ENCODE data around the gene TIE1. TPM values are rescaled to one million over a fixed set of nuclear protein-coding genes. Genes with fewer than 3 reads are reported as not detected.

The TIE1 gene
- total and polyA plus RNA-seq, 2 donors (not counting 3 experiments of a cell fraction or from before 2014, with no cell fraction given): 531 to 620 TPM

GRCh38 chr1:43269627-43270375 is 31.0 kb upstream of the TIE1 start, which contains the start of gene TMEM125:
Gene TMEM125 (plus strand): TSS chr1:43269983. CDS start chr1:43272723, 2,740 bp downstream.
- DNase-seq (ENCODE audit: low read depth, low spot score) (no peak), FAIRE-seq (no peak)
- no TSS peak for BruUV-seq (replicated peaks)
- ChIA-PET POLR2A (no interaction called here), CTCF (no interaction called here)
- no peaks in the 10 kb centered on the region for H3K9me1 ChIP-seq (replicated peaks; ENCODE audit: control insufficient read depth, extremely low read depth, insufficient read depth, low read length)
- no peak for TF ChIP-seq FOS (IDR thresholded peaks at IDR 0.05; ENCODE audit: borderline replicate concordance, insufficient read depth, low read length)
- TF ChIP-seq POLR2A (IDR thresholded peaks at IDR 0.05; ENCODE audit: low read depth, low read length): no peak
- TF ChIP-seq JUN (IDR thresholded peaks at IDR 0.05; ENCODE audit: borderline replicate concordance, insufficient read depth, insufficient read length, low read depth): no peak
- no peak for TF ChIP-seq MYC (IDR thresholded peaks at IDR 0.05; ENCODE audit: low read depth, low read length)
- TF ChIP-seq MAX (IDR thresholded peaks at IDR 0.05; ENCODE audit: insufficient read depth, insufficient read length): no peak
- no peak for TF ChIP-seq EZH2 (IDR thresholded peaks at IDR 0.05; ENCODE audit: borderline replicate concordance, low read depth, low read length, severe bottlenecking)
- TF ChIP-seq GATA2 (IDR thresholded peaks at IDR 0.05; ENCODE audit: insufficient read depth, insufficient read length, low read depth, low read length): no peak
- TF ChIP-seq POLR2AphosphoS5 (IDR thresholded peaks at IDR 0.05; ENCODE audit: insufficient read depth, low read depth, low read length): no peak
- TF ChIP-seq CTCF (IDR thresholded peaks at IDR 0.05; ENCODE audit: extremely low read depth in 1 of 2, insufficient read depth in 1 of 2, low read depth in 1 of 2, low read length in 2 of 2): no peak
- no peaks in the 10 kb centered on the region for H3K79me2 ChIP-seq (ENCODE audit: control insufficient read depth, insufficient read depth, low read length)
- H3K4me2 ChIP-seq (ENCODE audit: insufficient read depth, low read length): no peak within 1 kb of the TSS
- peaks cover 0 to 2% of the 10 kb centered on the region in 2 experiments for H3K27me3 ChIP-seq (ENCODE audit: control insufficient read depth in 2 of 2, insufficient read depth in 2 of 2, low read length in 2 of 2)
- peaks cover 3% of the 10 kb centered on the region for H3K4me1 ChIP-seq (ENCODE audit: control insufficient read depth, extremely low read depth, insufficient read depth, low read length)
- intact Hi-C loops (cut with micrococcal nuclease): no loop called here
- no peaks in the 10 kb centered on the region for H3K36me3 ChIP-seq (ENCODE audit: control insufficient read depth in 2 of 2, extremely low read depth in 1 of 2, insufficient read depth in 2 of 2, low read length in 2 of 2)
- dilution Hi-C loops (cut with MboI; ENCODE audit: extremely low pct_ligation_motif_present, low sequenced_read_pairs): no loop called here
- H3K27ac ChIP-seq (ENCODE audit: insufficient read depth, low read depth, low read length): no peak within 1 kb of the TSS
- no peak within 1 kb of the TSS for H3K4me3 ChIP-seq (replicated peaks in 1 of 3; ENCODE audit: insufficient read depth in 1 of 3, low read depth in 1 of 3, low read length in 3 of 3)
- H3K9me3 ChIP-seq (replicated peaks; ENCODE audit: control insufficient read depth, insufficient read depth, low read length): no peaks in the 10 kb centered on the region
- H3K9ac ChIP-seq (replicated peaks; ENCODE audit: extremely low read depth, insufficient read depth, low read length): no peak within 1 kb of the TSS
- no peaks in the 10 kb centered on the region for H4K20me1 ChIP-seq (replicated peaks; ENCODE audit: control insufficient read depth, extremely low read depth, insufficient read depth, low read length)
- H2AFZ ChIP-seq (ENCODE audit: low read depth, low read length): no peak within 1 kb of the TSS
